ENCODE measurements around the gene DHX15.

DHX15 gene

DNA sequence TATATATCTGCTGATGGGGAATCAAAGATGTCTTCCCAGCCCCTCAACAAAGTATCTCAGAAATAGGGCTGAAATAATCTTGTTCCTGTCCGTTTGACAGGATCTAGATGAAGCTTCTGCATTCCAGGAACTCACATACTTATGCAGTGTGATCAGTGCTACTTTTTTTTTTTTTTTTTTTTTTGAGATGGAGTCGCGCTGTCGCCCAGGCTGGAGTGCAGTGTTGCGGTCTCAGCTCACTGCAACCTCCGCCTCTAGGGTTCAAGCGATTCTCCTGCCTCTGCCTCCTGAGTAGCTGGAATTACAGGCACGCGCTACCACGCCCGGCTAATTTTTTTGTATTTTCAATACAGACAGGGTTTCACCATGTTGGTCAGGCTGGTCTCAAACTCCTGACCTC lies 36.4 kb downstream of the DHX15 start:
- TF ChIP-seq POLR2A (IDR thresholded peaks at IDR 0.05; ENCODE audit: low read length) (no peak), GATA1 (IDR thresholded peaks at IDR 0.05; ENCODE audit: low read depth, low read length) (no peak)
- DNase-seq, result no peak

- no peak for TF ChIP-seq POLR2A (IDR thresholded peaks at IDR 0.05; ENCODE audit: low read length)
- TF ChIP-seq GATA1 (IDR thresholded peaks at IDR 0.05; ENCODE audit: low read depth, low read length), result no peak
- no peak for DNase-seq
These were observed 40.0 kb downstream of the DHX15 start for GRCh38 chr4:24544208-24544988.

DNA sequence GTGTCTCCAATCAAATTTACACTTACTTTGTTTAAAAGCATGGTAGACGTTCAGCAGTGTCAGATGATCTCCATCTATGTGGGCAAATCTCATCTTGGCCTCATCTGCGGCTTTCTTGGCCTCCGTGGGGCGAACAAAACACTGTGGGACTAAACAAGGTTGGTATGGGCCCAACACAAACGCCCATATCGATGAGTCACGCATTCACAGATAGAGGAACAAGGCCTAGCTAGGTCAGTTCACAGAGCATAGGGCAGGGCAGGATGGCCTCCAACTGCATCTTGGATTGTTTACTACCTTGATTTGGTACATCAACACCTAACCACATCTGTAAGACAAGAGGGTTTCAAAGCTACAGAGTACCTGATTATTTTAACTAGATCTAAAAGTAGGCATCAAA lies 47.3 kb downstream of the DHX15 start:
- TF ChIP-seq POLR2A (IDR thresholded peaks at IDR 0.05; ENCODE audit: low read length), result no peak
- no peak for TF ChIP-seq GATA1 (IDR thresholded peaks at IDR 0.05; ENCODE audit: low read depth, low read length)
- peak in 1 of 2 experiments; percentile 7 for DNase-seq

GRCh38 chr4:24535399-24535798 lies 49.0 kb downstream of the DHX15 start:
- no peak for DNase-seq
- TF ChIP-seq POLR2A (IDR thresholded peaks at IDR 0.05; ENCODE audit: low read length), result no peak

- no peak for TF ChIP-seq POLR2A (IDR thresholded peaks at IDR 0.05; ENCODE audit: low read length)
- no peak for TF ChIP-seq GATA1 (IDR thresholded peaks at IDR 0.05; ENCODE audit: low read depth, low read length)
- no peak for DNase-seq
These were observed 51.0 kb downstream of the DHX15 start for GRCh38 chr4:24533364-24533763.

DNA sequence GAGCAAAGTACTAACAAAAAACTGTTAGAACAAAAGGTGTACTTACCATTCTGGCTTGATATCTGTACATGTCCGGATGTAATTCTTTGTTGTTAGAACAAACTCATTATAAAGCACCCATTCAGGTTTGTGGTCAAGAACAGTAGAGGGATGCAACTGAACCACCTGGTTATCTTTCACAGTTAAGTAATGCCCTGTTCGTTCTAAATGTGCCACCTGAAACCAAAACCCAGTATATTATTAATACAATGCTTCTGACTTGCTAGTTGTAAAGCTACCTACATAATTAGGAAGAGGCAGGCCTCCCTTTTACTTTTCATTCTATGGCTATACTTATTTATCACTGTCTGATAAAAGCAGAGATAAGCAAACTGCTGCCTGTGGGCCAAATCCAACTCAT lies 54.8 kb downstream of the DHX15 start:
- DNase-seq, result no peak

DNA sequence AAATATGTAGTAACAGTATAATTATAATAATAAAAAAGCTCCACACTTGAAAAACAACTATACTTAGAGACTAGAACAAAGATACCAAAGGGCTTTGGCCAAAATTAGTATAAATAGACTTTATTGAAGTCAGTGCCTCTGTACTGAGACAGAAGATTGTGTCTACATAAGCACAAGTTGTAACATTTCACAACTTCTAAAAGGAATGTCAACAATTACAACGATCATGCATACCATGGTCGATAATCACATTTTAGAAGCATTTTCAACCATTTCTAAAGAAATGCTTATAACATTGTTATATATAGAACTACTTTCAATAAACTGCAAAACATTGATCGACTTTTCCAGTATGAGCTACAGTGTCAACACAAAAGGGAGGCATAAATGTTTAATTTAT lies 57.0 kb downstream of the DHX15 start:
- no peak for DNase-seq
- TF ChIP-seq POLR2A (IDR thresholded peaks at IDR 0.05; ENCODE audit: low read length) (no peak), GATA1 (IDR thresholded peaks at IDR 0.05; ENCODE audit: low read depth, low read length) (no peak)

More for the DNA sequence above, 54.8 kb downstream of the DHX15 start:
- TF ChIP-seq GATA1 (IDR thresholded peaks at IDR 0.05; ENCODE audit: low read depth, low read length) (no peak), POLR2A (IDR thresholded peaks at IDR 0.05; ENCODE audit: low read length) (no peak)

- no peak for TF ChIP-seq POLR2A (IDR thresholded peaks at IDR 0.05; ENCODE audit: low read length)
- no peak for TF ChIP-seq GATA1 (IDR thresholded peaks at IDR 0.05; ENCODE audit: low read depth, low read length)
These were observed 62.8 kb downstream of the DHX15 start for GRCh38 chr4:24521544-24521943.

GRCh38 chr4:24519649-24520048 lies 64.7 kb downstream of the DHX15 start:
- TF ChIP-seq GATA1 (IDR thresholded peaks at IDR 0.05; ENCODE audit: low read depth, low read length), result no peak
- TF ChIP-seq POLR2A (IDR thresholded peaks at IDR 0.05; ENCODE audit: low read length), result no peak

More at GRCh38 chr4:24521544-24521943, 62.8 kb downstream of the DHX15 start:
- DNase-seq, result peak in 1 of 2 experiments; percentile 9

DNA sequence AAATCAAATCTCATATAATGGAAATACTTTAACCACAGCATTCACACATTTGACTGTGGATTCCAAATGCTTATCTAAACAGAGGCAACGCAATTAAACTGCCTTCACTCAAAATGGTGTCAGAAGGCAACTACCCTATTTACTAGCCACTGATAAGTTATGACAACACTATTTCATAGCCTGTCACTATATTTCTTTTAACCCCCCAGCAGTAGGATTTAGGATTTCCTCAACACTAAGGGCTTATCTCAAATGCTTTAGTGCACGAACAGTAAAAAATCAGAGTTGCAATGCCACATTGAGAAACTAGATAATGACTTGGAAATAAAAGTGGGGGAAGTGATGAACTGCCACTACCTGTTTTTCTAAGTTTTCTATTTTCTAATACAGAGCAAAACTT lies 66.7 kb downstream of the DHX15 start:
- TF ChIP-seq POLR2A (IDR thresholded peaks at IDR 0.05; ENCODE audit: low read length) (no peak), GATA1 (IDR thresholded peaks at IDR 0.05; ENCODE audit: low read depth, low read length) (no peak)

More at GRCh38 chr4:24519649-24520048, 64.7 kb downstream of the DHX15 start:
- DNase-seq, result no peak

DNA sequence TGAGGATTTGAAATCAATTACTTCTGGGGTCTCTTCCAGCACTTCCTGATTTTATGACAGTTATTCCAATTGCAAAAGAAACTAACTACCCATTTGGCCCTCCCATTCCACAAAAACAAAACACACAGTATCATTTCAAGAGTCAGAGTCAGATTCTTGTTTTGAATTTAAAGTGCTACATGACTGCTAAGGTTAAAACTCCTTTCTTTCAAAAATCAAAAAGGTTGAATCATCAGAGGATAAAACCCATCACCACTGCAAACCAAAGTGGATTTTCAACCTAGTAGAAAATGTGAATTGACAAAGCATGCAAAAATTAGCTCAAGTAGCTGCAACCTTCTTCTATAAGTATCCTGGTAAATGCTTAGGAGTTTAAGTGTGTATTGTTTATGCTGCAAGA lies 67.4 kb downstream of the DHX15 start:
- no peak for DNase-seq
- no peak for TF ChIP-seq POLR2A (IDR thresholded peaks at IDR 0.05; ENCODE audit: low read length)
- TF ChIP-seq GATA1 (IDR thresholded peaks at IDR 0.05; ENCODE audit: low read depth, low read length), result no peak

More for the DNA sequence above, 66.7 kb downstream of the DHX15 start:
- peak in 1 of 2 experiments; percentile 28 for DNase-seq

GRCh38 chr4:24515698-24516097 lies 68.7 kb downstream of the DHX15 start:
- DNase-seq, result no peak
- TF ChIP-seq GATA1 (IDR thresholded peaks at IDR 0.05; ENCODE audit: low read depth, low read length) (no peak), POLR2A (IDR thresholded peaks at IDR 0.05; ENCODE audit: low read length) (no peak)

DNA sequence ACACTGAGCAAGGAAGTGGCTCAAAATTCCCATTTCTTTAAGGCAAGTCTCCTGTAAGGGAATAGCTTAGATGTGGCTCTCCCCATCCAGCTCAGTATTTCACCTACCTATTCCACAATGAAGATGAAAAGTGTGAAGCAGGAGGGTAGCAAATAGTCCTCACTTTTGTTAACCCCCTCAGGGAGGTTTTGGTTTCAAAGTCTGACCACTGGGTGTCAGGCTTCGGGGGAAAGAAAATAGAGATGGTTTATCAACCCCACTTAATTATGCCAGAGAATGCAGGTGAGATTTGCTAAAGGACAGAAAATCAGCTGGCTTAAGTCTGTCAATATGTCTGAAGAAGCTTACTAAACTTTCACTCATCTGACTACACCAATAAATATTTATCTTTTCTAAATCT lies 69.5 kb downstream of the DHX15 start:
- no peak for TF ChIP-seq GATA1 (IDR thresholded peaks at IDR 0.05; ENCODE audit: low read depth, low read length)
- no peak for TF ChIP-seq POLR2A (IDR thresholded peaks at IDR 0.05; ENCODE audit: low read length)
- DNase-seq, result peak in 1 of 2 experiments; percentile 8

DNA sequence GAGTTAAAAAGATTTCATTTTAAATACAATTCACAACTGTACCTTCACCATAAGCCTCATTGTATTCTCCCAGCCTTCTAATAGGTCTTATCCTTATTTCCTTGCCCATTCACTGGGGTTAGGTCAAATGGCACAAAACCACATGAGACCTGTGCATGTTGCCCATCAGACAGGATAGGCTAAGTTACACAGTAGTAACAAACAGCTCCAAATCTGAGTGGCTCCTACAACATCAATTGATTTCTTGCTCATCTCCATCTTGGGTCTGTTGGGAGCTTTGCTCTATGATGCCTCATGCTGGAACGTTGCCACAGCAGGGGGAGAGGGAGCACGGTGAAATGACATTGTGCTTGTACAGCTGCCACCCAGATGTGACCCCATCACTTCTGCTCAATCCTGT lies 70.6 kb downstream of the DHX15 start:
- no peak for DNase-seq
- TF ChIP-seq POLR2A (IDR thresholded peaks at IDR 0.05; ENCODE audit: low read length), result no peak
- TF ChIP-seq GATA1 (IDR thresholded peaks at IDR 0.05; ENCODE audit: low read depth, low read length), result no peak

DNA sequence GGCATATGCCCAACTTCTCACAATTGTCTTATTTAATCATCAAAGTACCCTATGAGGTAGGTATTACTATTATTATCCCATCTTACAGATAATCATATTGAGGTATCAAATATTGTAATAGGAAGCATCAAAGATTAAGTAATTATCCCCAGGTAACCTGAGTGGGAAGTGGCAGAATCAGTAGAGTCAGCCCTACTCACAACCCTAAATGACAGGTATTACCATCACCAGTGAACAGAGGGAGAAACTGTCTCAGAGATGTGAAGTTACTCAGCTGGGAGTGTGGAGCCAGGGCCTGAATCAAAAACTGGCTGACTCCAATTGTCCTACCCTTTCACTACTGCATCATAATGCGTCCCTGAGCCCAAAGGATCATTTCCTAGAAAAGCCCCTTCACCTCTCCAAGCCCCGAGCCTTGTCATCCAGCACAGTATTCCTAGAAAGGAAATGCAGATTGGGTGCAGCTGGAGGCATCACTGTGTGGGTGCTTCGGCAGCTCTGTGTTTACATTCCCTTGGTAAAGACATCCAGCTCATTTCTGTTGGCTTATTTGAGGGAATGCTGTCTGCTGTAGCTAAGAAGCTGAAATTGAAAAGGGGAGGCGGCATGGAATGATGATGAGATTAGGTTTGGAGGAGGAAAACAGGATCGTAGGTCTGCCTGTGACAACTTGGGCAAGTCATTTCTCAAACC lies 72.8 kb downstream of the DHX15 start:
- DNase-seq, result no peak
- TF ChIP-seq GATA1 (IDR thresholded peaks at IDR 0.05; ENCODE audit: low read depth, low read length) (no peak), POLR2A (IDR thresholded peaks at IDR 0.05; ENCODE audit: low read length) (no peak)
